Measurements from ENCODE around the gene KRT14. TPM values are rescaled to one million over a fixed set of nuclear protein-coding genes. Genes with fewer than 3 reads are reported as not detected.
A peak's percentile ranks its signal among the peaks of the same experiment; 100 is the strongest.

The KRT14 gene
- total and polyA plus RNA-seq, 8 donors: 0.35 to 2.0 (median 1.2) TPM; not detected in 1

- ATAC-seq (no peak), DNase-seq (peak in 1 of 4 donors; percentile 0)
- TF ChIP-seq CTCF (IDR thresholded peaks at IDR 0.05): no peak
- no peaks in the 10 kb centered on the region for H3K4me1 ChIP-seq
- H3K36me3 ChIP-seq: no peaks in the 10 kb centered on the region
- H3K27me3 ChIP-seq: no peaks in the 10 kb centered on the region
- H3K27ac ChIP-seq: no peak overlapping the region
- intact Hi-C loops (cut with DNase I): no loop called here
- H3K4me3 ChIP-seq: no peak overlapping the region
- H3K9me3 ChIP-seq: no peaks in the 10 kb centered on the region
Observed at GRCh38 chr17:41632482-41633105, 45.9 kb upstream of the KRT14 start.

- Histone ChIP-seq H3K4me3 (no peak overlapping the region), H3K9me3 (no peaks in the 10 kb centered on the region), H3K27ac (no peak overlapping the region), H3K36me3 (no peaks in the 10 kb centered on the region), H3K4me1 (no peaks in the 10 kb centered on the region), H3K27me3 (no peaks in the 10 kb centered on the region)
- intact Hi-C loops (cut with DNase I): no loop called here
- no peak for TF ChIP-seq CTCF (IDR thresholded peaks at IDR 0.05)
- ATAC-seq (no peak), DNase-seq (peak in 1 of 4 donors; percentile 67)
Observed at GRCh38 chr17:41631898-41632285, 45.2 kb upstream of the KRT14 start.

- H3K4me3 ChIP-seq: no peak overlapping the region
- ATAC-seq (no peak), DNase-seq (peak in 1 of 4 donors; percentile 5)
- TF ChIP-seq CTCF (IDR thresholded peaks at IDR 0.05): no peak
- H3K27ac ChIP-seq: no peak overlapping the region
- H3K4me1 ChIP-seq: no peaks in the 10 kb centered on the region
- H3K27me3 ChIP-seq: no peaks in the 10 kb centered on the region
- H3K36me3 ChIP-seq: no peaks in the 10 kb centered on the region
- intact Hi-C loops (cut with DNase I): no loop called here
- no peaks in the 10 kb centered on the region for H3K9me3 ChIP-seq
Observed at GRCh38 chr17:41631025-41631897, 44.6 kb upstream of the KRT14 start.

- H3K27ac ChIP-seq: no peak overlapping the region
- H3K4me1 ChIP-seq: no peaks in the 10 kb centered on the region
- H3K9me3 ChIP-seq: no peaks in the 10 kb centered on the region
- no peak for ATAC-seq
- H3K27me3 ChIP-seq: peaks cover 0 to 8% of the 10 kb centered on the region in 2 donors
- no peaks in the 10 kb centered on the region for H3K36me3 ChIP-seq
- DNase-seq: no peak
- TF ChIP-seq CTCF (IDR thresholded peaks at IDR 0.05): no peak
- intact Hi-C loops (cut with DNase I): no loop called here
- no peak overlapping the region for H3K4me3 ChIP-seq
Observed at GRCh38 chr17:41629826-41630670, 43.4 kb upstream of the KRT14 start.
